HepG2 (cell line): ENCODE measurements around the gene MATR3. TPM values are rescaled to one million over a fixed set of nuclear protein-coding genes. Genes with fewer than 3 reads are reported as not detected.
A peak's percentile ranks its signal among the peaks of the same experiment; 100 is the strongest.

Experiments used
- FOXA1 ChIP-seq, 2 experiments: fragments of 450-650 bp in 1 of 2; sonication (generic) in 1 of 2; formaldehyde crosslinking in 1 of 2; IDR thresholded peaks; 2 replicates each; pipeline versions ENCODE4 v1.4.0 to v1.6.1; 2016 to 2020; ENCODE audit warnings: missing genetic modification reagents in 1 of 2
- HMG20A ChIP-seq: IDR thresholded peaks from 2 replicates; pipeline ENCODE4 v1.6.1; 2016; ENCODE audit warnings: borderline replicate concordance
- KAT7 ChIP-seq: IDR thresholded peaks from 2 replicates; pipeline ENCODE4 v1.6.1; 2018; ENCODE audit warnings: borderline replicate concordance, missing compliant biosample characterization
- KDM3A ChIP-seq: IDR thresholded peaks from 2 replicates; pipeline ENCODE4 v1.6.1; 2018; ENCODE audit warnings: low read depth, missing compliant biosample characterization
- KDM5A ChIP-seq: fragments of 200-600 bp; sonication (generic); IDR thresholded peaks from 2 replicates; pipeline ENCODE4 v1.7.0; 2018; ENCODE audit warnings: antibody characterized with exemption, mild to moderate bottlenecking, low read length, borderline replicate concordance
- KLF11 ChIP-seq: IDR thresholded peaks from 2 replicates; pipeline ENCODE4 v1.6.1; 2016; ENCODE audit warnings: missing compliant biosample characterization
- MTA3 ChIP-seq: sonication (generic); formaldehyde crosslinking; IDR thresholded peaks from 2 replicates; pipeline ENCODE4 v1.4.0; 2020; ENCODE audit warnings: missing genetic modification reagents
- ONECUT2 ChIP-seq: sonication (generic); formaldehyde crosslinking; IDR thresholded peaks from 2 replicates; pipeline ENCODE4 v1.4.0; 2020; ENCODE audit warnings: missing genetic modification reagents
- RBM39 ChIP-seq: fragments of 200-400 bp; formaldehyde crosslinking; IDR thresholded peaks from one replicate; pipeline ENCODE4 v1.6.1; 2018; ENCODE audit warnings: antibody characterized with exemption, mild to moderate bottlenecking, low read depth, low read length; ENCODE audit not compliant: poor library complexity, severe bottlenecking
- ZBTB7A ChIP-seq: sonication (generic); formaldehyde crosslinking; IDR thresholded peaks from 2 replicates; pipeline ENCODE4 v1.8.0; 2022; ENCODE audit warnings: mild to moderate bottlenecking, missing genetic modification reagents
- ZC3H13 ChIP-seq: sonication (generic); formaldehyde crosslinking; IDR thresholded peaks from 2 replicates; pipeline ENCODE4 v1.8.1; 2023; ENCODE audit warnings: mild to moderate bottlenecking, missing genetic modification reagents, moderate library complexity
- ZNF251 ChIP-seq: sonication (generic); formaldehyde crosslinking; IDR thresholded peaks from 2 replicates; pipeline ENCODE4 v1.9.0; 2021; ENCODE audit warnings: mild to moderate bottlenecking, missing genetic modification reagents
- ZNF264 ChIP-seq: sonication (generic); formaldehyde crosslinking; IDR thresholded peaks from 2 replicates; pipeline ENCODE4 v1.4.0; 2020; ENCODE audit warnings: missing genetic modification reagents
- ZNF33B ChIP-seq: sonication (generic); formaldehyde crosslinking; IDR thresholded peaks from 2 replicates; pipeline ENCODE4 v1.5.1; 2020; ENCODE audit warnings: mild to moderate bottlenecking, missing genetic modification reagents
- ZNF350 ChIP-seq: sonication (generic); formaldehyde crosslinking; IDR thresholded peaks from 2 replicates; pipeline ENCODE4 v1.4.0; 2020; ENCODE audit warnings: mild to moderate bottlenecking, low read depth, missing genetic modification reagents, borderline replicate concordance
- ZNF709 ChIP-seq: sonication (generic); formaldehyde crosslinking; IDR thresholded peaks from 2 replicates; pipeline ENCODE4 v1.5.0; 2020; ENCODE audit warnings: mild to moderate bottlenecking, missing genetic modification reagents
- ZNF773 ChIP-seq: sonication (generic); formaldehyde crosslinking; IDR thresholded peaks from 2 replicates; pipeline ENCODE4 v1.4.0; 2020; ENCODE audit warnings: missing genetic modification reagents, borderline replicate concordance
- ZNF775 ChIP-seq: sonication (generic); formaldehyde crosslinking; IDR thresholded peaks from 2 replicates; pipeline ENCODE4 v1.4.0; 2020; ENCODE audit warnings: missing genetic modification reagents, mild to moderate bottlenecking, moderate library complexity, borderline replicate concordance
- ZSCAN22 ChIP-seq: sonication (generic); formaldehyde crosslinking; IDR thresholded peaks from 2 replicates; pipeline ENCODE4 v1.4.0; 2020; ENCODE audit warnings: mild to moderate bottlenecking, missing genetic modification reagents
- polyA plus RNA-seq, 8 experiments: library from polyadenylated mRNA; depleted of rRNA in 3 of 8; stranded (reverse) in 7 of 8; unstranded in 1 of 8; fragments of >200 nt; fragmentation: Illumina TruSeq in 4 of 8; extraction: Trizol in 4 of 8; gene quantifications; 2 replicates each; pipeline versions ENCODE4 v1.2.1 to v1.2.3, GENCODE V29; 2011 to 2016; ENCODE audit warnings: low read depth in 4 of 8, missing spikeins in 1 of 8, mixed read lengths in 1 of 8; ENCODE audit not compliant: insufficient read depth in 1 of 8
- total RNA-seq, 5 experiments: library from RNA; depleted of rRNA; stranded (reverse); fragments of >200 nt; fragmentation: Illumina TruSeq; extraction: Trizol; gene quantifications; 2 replicates each; pipeline ENCODE4 v1.2.3, GENCODE V29; 2016; ENCODE audit warnings: low read depth in 1 of 5
- TF ChIP-seq, protein P1 (sequence below): IDR thresholded peaks from 2 replicates; pipeline ENCODE4 v1.6.1; 2016; ENCODE audit warnings: low read depth, missing genetic modification reagents, missing compliant biosample characterization
- TF ChIP-seq, protein P2 (sequence below): sonication (generic); formaldehyde crosslinking; IDR thresholded peaks from 2 replicates; pipeline ENCODE4 v1.5.0; 2020; ENCODE audit warnings: mild to moderate bottlenecking, missing genetic modification reagents
- TF ChIP-seq, protein P3 (sequence below): sonication (generic); formaldehyde crosslinking; IDR thresholded peaks from 2 replicates; pipeline ENCODE4 v1.4.0; 2020; ENCODE audit warnings: mild to moderate bottlenecking, missing genetic modification reagents

Gene MATR3
- total and polyA plus RNA-seq, 2 of the 13 experiments (the other 11 are each of a cell fraction or from before 2014, with no cell fraction given), result 94.2 to 341 TPM

DNA sequence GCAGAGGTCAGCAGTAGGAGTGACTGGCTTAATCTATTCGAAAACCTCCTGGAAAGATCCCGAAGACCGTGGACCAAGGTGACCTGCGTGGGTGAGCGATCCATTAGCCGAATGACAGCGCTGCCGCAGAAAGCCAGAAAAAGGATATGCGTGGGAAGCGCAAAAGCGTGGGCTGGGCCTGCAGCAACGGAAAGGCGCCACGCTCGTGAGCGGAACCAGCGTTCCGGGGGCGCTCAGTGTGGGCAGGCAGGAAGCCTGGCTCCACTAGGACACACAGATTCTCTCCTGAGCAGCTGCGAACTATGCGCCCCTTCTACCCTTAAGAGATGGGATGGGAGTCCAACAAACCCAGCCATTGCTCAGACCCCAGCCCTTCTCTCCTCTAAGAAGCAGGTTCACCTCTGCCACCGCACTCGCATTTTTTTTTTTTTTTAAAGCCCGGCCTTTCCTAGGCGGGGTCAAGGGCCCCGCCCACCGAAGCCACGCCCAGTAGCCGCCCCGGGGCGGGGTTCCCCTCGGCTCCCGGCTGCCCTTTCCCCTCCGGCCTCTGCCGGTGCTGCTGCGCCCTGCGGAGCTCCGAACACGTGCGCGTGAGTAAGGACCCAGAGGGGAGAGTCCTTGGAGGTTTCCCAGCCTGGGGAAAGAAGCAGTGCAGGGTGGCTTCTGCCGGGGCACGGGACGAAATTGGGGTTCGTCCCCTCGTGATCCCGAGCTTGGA lies 19.8 kb upstream of the MATR3 start (continued):
- TF ChIP-seq ZNF773 (CRISPR knock-in tag), result no peak
- peak; percentile 76 for TF ChIP-seq KAT7 (CRISPR knock-in tag)
- TF ChIP-seq ZNF709 (CRISPR knock-in tag), result no peak; the same call in 1 of the 2 replicates
- TF ChIP-seq KLF11, result peak; percentile 80; the same call in 1 of the 2 replicates
- TF ChIP-seq, protein P1, sequence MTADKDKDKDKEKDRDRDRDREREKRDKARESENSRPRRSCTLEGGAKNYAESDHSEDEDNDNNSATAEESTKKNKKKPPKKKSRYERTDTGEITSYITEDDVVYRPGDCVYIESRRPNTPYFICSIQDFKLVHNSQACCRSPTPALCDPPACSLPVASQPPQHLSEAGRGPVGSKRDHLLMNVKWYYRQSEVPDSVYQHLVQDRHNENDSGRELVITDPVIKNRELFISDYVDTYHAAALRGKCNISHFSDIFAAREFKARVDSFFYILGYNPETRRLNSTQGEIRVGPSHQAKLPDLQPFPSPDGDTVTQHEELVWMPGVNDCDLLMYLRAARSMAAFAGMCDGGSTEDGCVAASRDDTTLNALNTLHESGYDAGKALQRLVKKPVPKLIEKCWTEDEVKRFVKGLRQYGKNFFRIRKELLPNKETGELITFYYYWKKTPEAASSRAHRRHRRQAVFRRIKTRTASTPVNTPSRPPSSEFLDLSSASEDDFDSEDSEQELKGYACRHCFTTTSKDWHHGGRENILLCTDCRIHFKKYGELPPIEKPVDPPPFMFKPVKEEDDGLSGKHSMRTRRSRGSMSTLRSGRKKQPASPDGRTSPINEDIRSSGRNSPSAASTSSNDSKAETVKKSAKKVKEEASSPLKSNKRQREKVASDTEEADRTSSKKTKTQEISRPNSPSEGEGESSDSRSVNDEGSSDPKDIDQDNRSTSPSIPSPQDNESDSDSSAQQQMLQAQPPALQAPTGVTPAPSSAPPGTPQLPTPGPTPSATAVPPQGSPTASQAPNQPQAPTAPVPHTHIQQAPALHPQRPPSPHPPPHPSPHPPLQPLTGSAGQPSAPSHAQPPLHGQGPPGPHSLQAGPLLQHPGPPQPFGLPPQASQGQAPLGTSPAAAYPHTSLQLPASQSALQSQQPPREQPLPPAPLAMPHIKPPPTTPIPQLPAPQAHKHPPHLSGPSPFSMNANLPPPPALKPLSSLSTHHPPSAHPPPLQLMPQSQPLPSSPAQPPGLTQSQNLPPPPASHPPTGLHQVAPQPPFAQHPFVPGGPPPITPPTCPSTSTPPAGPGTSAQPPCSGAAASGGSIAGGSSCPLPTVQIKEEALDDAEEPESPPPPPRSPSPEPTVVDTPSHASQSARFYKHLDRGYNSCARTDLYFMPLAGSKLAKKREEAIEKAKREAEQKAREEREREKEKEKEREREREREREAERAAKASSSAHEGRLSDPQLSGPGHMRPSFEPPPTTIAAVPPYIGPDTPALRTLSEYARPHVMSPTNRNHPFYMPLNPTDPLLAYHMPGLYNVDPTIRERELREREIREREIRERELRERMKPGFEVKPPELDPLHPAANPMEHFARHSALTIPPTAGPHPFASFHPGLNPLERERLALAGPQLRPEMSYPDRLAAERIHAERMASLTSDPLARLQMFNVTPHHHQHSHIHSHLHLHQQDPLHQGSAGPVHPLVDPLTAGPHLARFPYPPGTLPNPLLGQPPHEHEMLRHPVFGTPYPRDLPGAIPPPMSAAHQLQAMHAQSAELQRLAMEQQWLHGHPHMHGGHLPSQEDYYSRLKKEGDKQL (CRISPR knock-in tag), result no peak
- no peak; the same call in 1 of the 2 replicates for TF ChIP-seq KDM5A
- TF ChIP-seq ZNF264 (CRISPR knock-in tag), result no peak
- TF ChIP-seq FOXA1 (IDR thresholded peaks at IDR 0.05), result no peak
- TF ChIP-seq FOXA1 (CRISPR knock-in tag; IDR thresholded peaks at IDR 0.05), result no peak
- TF ChIP-seq MTA3 (CRISPR knock-in tag), result no peak
- TF ChIP-seq, protein P2, sequence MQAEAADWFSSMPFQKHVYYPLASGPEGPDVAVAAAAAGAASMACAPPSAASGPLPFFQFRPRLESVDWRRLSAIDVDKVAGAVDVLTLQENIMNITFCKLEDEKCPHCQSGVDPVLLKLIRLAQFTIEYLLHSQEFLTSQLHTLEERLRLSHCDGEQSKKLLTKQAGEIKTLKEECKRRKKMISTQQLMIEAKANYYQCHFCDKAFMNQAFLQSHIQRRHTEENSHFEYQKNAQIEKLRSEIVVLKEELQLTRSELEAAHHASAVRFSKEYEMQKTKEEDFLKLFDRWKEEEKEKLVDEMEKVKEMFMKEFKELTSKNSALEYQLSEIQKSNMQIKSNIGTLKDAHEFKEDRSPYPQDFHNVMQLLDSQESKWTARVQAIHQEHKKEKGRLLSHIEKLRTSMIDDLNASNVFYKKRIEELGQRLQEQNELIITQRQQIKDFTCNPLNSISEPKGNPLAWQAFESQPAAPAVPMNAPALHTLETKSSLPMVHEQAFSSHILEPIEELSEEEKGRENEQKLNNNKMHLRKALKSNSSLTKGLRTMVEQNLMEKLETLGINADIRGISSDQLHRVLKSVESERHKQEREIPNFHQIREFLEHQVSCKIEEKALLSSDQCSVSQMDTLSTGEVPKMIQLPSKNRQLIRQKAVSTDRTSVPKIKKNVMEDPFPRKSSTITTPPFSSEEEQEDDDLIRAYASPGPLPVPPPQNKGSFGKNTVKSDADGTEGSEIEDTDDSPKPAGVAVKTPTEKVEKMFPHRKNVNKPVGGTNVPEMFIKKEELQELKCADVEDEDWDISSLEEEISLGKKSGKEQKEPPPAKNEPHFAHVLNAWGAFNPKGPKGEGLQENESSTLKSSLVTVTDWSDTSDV (CRISPR knock-in tag), result no peak
- TF ChIP-seq RBM39, result peak; percentile 94
- 0 out of 2 replicates have a peak, but pooled peaks have one; percentile 46 for TF ChIP-seq KDM3A
- TF ChIP-seq ONECUT2 (CRISPR knock-in tag), result no peak
- peak; percentile 70; the same call in 1 of the 2 replicates for TF ChIP-seq ZNF350
- no peak for TF ChIP-seq ZBTB7A (CRISPR knock-in tag)
- no peak for TF ChIP-seq ZNF33B (CRISPR knock-in tag)
- TF ChIP-seq, protein P3, sequence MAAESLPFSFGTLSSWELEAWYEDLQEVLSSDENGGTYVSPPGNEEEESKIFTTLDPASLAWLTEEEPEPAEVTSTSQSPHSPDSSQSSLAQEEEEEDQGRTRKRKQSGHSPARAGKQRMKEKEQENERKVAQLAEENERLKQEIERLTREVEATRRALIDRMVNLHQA (CRISPR knock-in tag), result 0 out of 2 replicates have a peak, but pooled peaks have one; percentile 35
- no peak; the same call in 1 of the 2 replicates for TF ChIP-seq ZNF775 (CRISPR knock-in tag)
- no peak for TF ChIP-seq ZNF251 (CRISPR knock-in tag)
- 0 out of 2 replicates have a peak, but pooled peaks have one; percentile 35 for TF ChIP-seq ZSCAN22
- TF ChIP-seq ZC3H13 (CRISPR knock-in tag), result no peak
- no peak for TF ChIP-seq HMG20A (CRISPR knock-in tag)
